HCT116 (cell line): ENCODE results near the gene KRCC1. TPM values are rescaled to one million over a fixed set of nuclear protein-coding genes. Genes with fewer than 3 reads are reported as not detected.

ENCODE experiments used
- ATAC-seq: fragments of 200-7000 bp; cut with Tn5 transposase; 2 replicates; pipeline ENCODE4 v1.9.1; 2020; ENCODE audit warnings: mild to moderate bottlenecking, moderate library complexity
- BruUV-seq: library from RNA; stranded (reverse); fragments of 400-500 nt; replicated peaks from 2 replicates; lab custom pipeline; 2021; lab: Mats Ljungman, UMichigan
- CTCF ChIA-PET: fragments of 300-600 bp; sonication (Branson Sonifier 250); formaldehyde crosslinking; loops from one replicate; lab custom pipeline; 2021; ENCODE audit warnings: antibody characterized with exemption; lab: Charles Lee
- POLR2A ChIA-PET: fragments of 300-600, 350-600 bp; sonication (Branson Sonifier 250); formaldehyde crosslinking; loops from one replicate; lab custom pipeline; 2021; ENCODE audit warnings: antibody characterized with exemption; lab: Charles Lee
- RAD21 ChIA-PET, 2 experiments: fragments of 300-600 bp; sonication (Branson Sonifier 250); formaldehyde crosslinking; loops; one replicate each; lab custom pipeline; 2023; ENCODE audit warnings: low total read pairs in 2 of 2; ENCODE audit not compliant: uncharacterized antibody in 2 of 2, unreplicated experiment in 2 of 2, low non-redundant PET in 1 of 2; lab: Charles Lee
- DNase-seq: peaks from one replicate; pipeline ENCODE4 v3.0.0-alpha.2; 2010; ENCODE audit warnings: low read depth, low spot score
- H2AFZ ChIP-seq: fragments of 200-600 bp; shearing (Covaris generic), sonication (generic); 2 replicates; pipeline ENCODE4 v1.6.1; 2017; ENCODE audit warnings: low read depth, mixed run types, mixed read lengths, antibody characterized with exemption, low read length; ENCODE audit not compliant: poor library complexity, severe bottlenecking
- H3K27ac ChIP-seq: 2 replicates; pipeline ENCODE4 v1.5.1; 2012; ENCODE audit warnings: low read depth, low read length
- H3K27me3 ChIP-seq: fragments of 200-600 bp; sonication (generic); 2 replicates; pipeline ENCODE4 v1.6.1; 2016; ENCODE audit warnings: mixed run types, low read length, mixed read lengths; ENCODE audit not compliant: insufficient read depth
- H3K36me3 ChIP-seq, 2 experiments: fragments of 200-500 bp in 1 of 2; fragments of 200-600 bp in 1 of 2; sonication (Bioruptor generic) in 1 of 2; sonication (generic) in 1 of 2; 2 replicates each; pipeline versions ENCODE4 v1.5.1 to v1.6.1; 2014 to 2016; ENCODE audit warnings: low read length in 2 of 2, inconsistent platforms in 1 of 2, mixed read lengths in 1 of 2, mixed run types in 1 of 2; ENCODE audit not compliant: insufficient read depth in 2 of 2, control insufficient read depth in 1 of 2
- H3K4me1 ChIP-seq, 2 experiments: fragments of 200-600 bp in 1 of 2; sonication (generic) in 1 of 2; 2 replicates each; pipeline versions ENCODE4 v1.5.1 to v1.6.1; 2012 to 2017; ENCODE audit warnings: low read length in 2 of 2, inconsistent platforms in 1 of 2, mild to moderate bottlenecking in 1 of 2, mixed read lengths in 1 of 2, mixed run types in 1 of 2, moderate library complexity in 1 of 2; ENCODE audit not compliant: insufficient read depth in 2 of 2, control insufficient read depth in 1 of 2
- H3K4me2 ChIP-seq: fragments of 200-600 bp; sonication (generic); 2 replicates; pipeline ENCODE4 v1.6.1; 2017; ENCODE audit warnings: mixed run types, low read length, mixed read lengths
- H3K4me3 ChIP-seq, 2 experiments: fragments of 200-600 bp in 1 of 2; sonication (generic) in 1 of 2; replicated peaks in 1 of 2; 2 replicates each; pipeline ENCODE4 v1.5.1; 2011 to 2016; ENCODE audit warnings: low read length in 2 of 2, control low read depth in 1 of 2, low read depth in 1 of 2, mild to moderate bottlenecking in 1 of 2, mixed read lengths in 1 of 2, mixed run types in 1 of 2
- H3K79me2 ChIP-seq: fragments of 200-600 bp; sonication (generic); 2 replicates; pipeline ENCODE4 v1.6.1; 2017; ENCODE audit warnings: mild to moderate bottlenecking, mixed run types, low read length, moderate library complexity, mixed read lengths; ENCODE audit not compliant: insufficient read depth
- H3K9ac ChIP-seq: fragments of 200-600 bp; sonication (generic); 2 replicates; pipeline ENCODE4 v1.6.1; 2016; ENCODE audit warnings: low read length, mixed read lengths
- H3K9me2 ChIP-seq: fragments of 200-600 bp; sonication (generic), shearing (Covaris generic); 2 replicates; pipeline ENCODE4 v1.6.1; 2017; ENCODE audit warnings: mixed run types, mild to moderate bottlenecking, moderate library complexity; ENCODE audit not compliant: insufficient read depth
- H3K9me3 ChIP-seq, 2 experiments: fragments of 200-500 bp in 1 of 2; fragments of 200-600 bp in 1 of 2; sonication (Bioruptor generic) in 1 of 2; sonication (generic) in 1 of 2; 2 replicates each; pipeline ENCODE4 v1.6.1; 2014 to 2017; ENCODE audit warnings: low read length in 2 of 2, mixed read lengths in 2 of 2, inconsistent platforms in 1 of 2, low read depth in 1 of 2, mild to moderate bottlenecking in 1 of 2, mixed run types in 1 of 2, moderate library complexity in 1 of 2; ENCODE audit not compliant: control insufficient read depth in 1 of 2, insufficient read depth in 1 of 2
- H4K20me1 ChIP-seq: fragments of 200-600 bp; sonication (generic), shearing (Covaris generic); 2 replicates; pipeline ENCODE4 v1.6.1; 2017; ENCODE audit warnings: mixed run types, mild to moderate bottlenecking, moderate library complexity; ENCODE audit not compliant: insufficient read depth
- FOSL1 ChIP-seq: IDR thresholded peaks from 2 replicates; pipeline ENCODE4 v1.6.1; 2012; ENCODE audit warnings: low read depth
- SP1 ChIP-seq: IDR thresholded peaks from 2 replicates; pipeline ENCODE4 v1.6.1; 2012; ENCODE audit warnings: low read depth
- SRF ChIP-seq: IDR thresholded peaks from 2 replicates; pipeline ENCODE4 v1.6.1; 2012; ENCODE audit warnings: low read depth
- TCF7L2 ChIP-seq: IDR thresholded peaks from 2 replicates; pipeline ENCODE4 v1.7.0; 2011; ENCODE audit warnings: borderline replicate concordance, inconsistent platforms; ENCODE audit not compliant: insufficient read depth, insufficient read length; ENCODE audit errors: extremely low read depth
- intact Hi-C: fragments of 100-400 bp; cut with micrococcal nuclease; formaldehyde crosslinking; loops from 2 replicates; pipeline ENCODE4 v1.10.0; 2022
- total RNA-seq: library from RNA; stranded (reverse); gene quantifications from one replicate; pipeline ENCODE4 v1.2.1, GENCODE V29; 2021; ENCODE audit not compliant: unreplicated experiment

Gene KRCC1
- total RNA-seq, 1 experiment from 2014 or later: 5.8 TPM

- intact Hi-C loops: no loop called here
- Histone ChIP-seq H3K27me3 (no peaks in the 10 kb centered on the region), H2AFZ (no peak overlapping the region), H3K79me2 (no peaks in the 10 kb centered on the region), H3K9me2 (no peaks in the 10 kb centered on the region), H3K36me3 (no peaks in the 10 kb centered on the region), H3K27ac (no peak overlapping the region), H3K9ac (no peak overlapping the region), H3K4me2 (no peak overlapping the region)
- no TSS peak for BruUV-seq
- POLR2A ChIA-PET: interaction anchor here (1.0 kb wide), 1 partner anchor 10 kb away, joined by 3 read pairs; the partner anchor contains the start of gene RNU2-63P
- RAD21 ChIA-PET: no interaction called here
- ATAC-seq (no peak), DNase-seq (no peak)
- TF ChIP-seq TCF7L2 (no peak), FOSL1 (no peak), SP1 (no peak), SRF (no peak)
- TF ChIP-seq, all 23 proteins: peak for 0
- Histone ChIP-seq H3K4me3 (no peak overlapping the region), H3K9me3 (no peaks in the 10 kb centered on the region), H3K4me1 (peaks cover 0 to 5% of the 10 kb centered on the region in 2 experiments; a peak in 2 of 4 replicates), H4K20me1 (no peaks in the 10 kb centered on the region)
- CTCF ChIA-PET: no interaction called here
Measured at GRCh38 chr2:88005776-88006175, 49.8 kb downstream of the KRCC1 start.

DNA sequence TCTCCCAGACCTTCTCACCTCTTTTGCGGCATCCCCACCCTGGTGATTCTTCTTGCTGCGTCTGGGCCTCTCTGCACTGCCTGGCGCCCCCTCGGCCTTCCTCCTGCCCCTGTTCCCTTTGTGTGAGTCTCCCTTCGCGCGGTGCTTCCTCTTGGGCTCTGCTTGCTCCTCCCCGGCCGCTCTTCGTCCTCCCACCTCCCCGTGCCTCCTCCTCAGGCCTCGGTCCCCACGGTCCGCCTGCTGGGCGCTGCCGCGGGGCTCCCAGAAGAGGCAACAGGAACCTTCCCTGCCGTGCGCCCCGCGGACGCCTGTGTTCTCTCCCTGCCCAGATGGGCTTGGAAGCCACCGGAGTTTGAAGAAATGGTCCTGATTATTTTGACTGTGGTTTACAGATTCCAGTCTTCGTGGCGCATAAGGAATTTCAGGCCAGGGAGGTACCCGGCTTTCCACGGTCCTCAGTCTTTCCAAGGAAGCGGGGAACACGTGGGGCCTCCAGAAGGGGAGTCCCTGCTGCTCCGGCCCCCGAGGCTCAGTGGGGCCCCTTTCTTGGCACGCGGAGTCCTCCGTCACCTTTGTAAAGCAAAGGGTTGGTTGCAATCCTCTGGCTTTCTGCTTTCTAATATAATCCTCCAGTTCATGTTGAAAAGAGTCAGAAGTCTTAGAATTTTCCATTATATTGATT, 52.4 kb downstream of the KRCC1 start:
- no peak overlapping the region for H3K4me2 ChIP-seq
- ChIA-PET RAD21 (no interaction called here), POLR2A (no interaction called here)

More for the DNA sequence above, 52.4 kb downstream of the KRCC1 start:
- Histone ChIP-seq H3K9ac (no peak overlapping the region), H2AFZ (no peak overlapping the region), H3K27ac (no peak overlapping the region), H3K9me2 (no peaks in the 10 kb centered on the region), H3K4me3 (no peak overlapping the region), H3K9me3 (no peaks in the 10 kb centered on the region), H3K36me3 (no peaks in the 10 kb centered on the region), H3K4me1 (peaks cover 0 to 5% of the 10 kb centered on the region in 2 experiments; a peak in 2 of 4 replicates), H3K27me3 (no peaks in the 10 kb centered on the region), H4K20me1 (no peaks in the 10 kb centered on the region), H3K79me2 (no peaks in the 10 kb centered on the region)
- CTCF ChIA-PET: interaction anchor here (2.7 kb wide), 1 partner anchor 7 kb away, joined by 11 read pairs; no protein-coding TSS in a partner anchor
- BruUV-seq: no TSS peak
- intact Hi-C loops: no loop called here
- ATAC-seq: no peak
- no peak for TF ChIP-seq TCF7L2
- DNase-seq: no peak
